Measurements from ENCODE around the gene BTG2.

The BTG2 gene

DNA sequence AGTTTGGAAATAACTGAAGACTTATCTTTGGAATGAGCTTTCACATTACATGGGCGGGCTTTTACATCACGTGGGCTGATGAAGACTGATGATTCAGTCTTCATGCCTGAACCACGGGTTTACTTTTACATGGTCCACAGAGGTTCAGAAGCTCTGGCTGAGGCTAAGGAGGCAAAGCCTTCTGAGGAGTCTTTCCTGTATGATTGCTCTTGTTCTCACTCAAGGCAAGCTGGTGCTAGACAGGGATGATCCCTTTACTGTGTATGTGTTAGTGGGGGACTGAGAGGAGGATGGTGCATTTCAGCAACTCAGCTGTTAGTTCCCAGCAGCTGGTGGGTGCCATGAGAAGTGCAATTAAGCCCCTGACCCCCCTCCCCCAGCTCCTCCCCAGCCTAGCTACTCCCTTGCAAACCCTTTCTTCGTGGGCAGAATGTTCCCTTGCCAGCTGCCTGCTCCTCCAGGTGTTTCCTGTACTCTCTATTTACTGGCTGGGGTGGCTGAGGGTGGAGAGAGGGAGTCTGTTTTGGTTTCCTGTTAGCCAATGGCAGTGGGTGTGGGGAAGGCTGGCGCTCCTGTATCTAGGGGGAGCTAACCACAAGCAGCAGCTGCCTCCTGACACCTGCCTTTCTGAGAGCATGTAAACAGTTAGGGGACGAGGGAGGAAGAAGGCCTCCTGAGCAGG, 15.4 kb downstream of the BTG2 start:
- DNase-seq: peak; percentile 30 to 43

DNA sequence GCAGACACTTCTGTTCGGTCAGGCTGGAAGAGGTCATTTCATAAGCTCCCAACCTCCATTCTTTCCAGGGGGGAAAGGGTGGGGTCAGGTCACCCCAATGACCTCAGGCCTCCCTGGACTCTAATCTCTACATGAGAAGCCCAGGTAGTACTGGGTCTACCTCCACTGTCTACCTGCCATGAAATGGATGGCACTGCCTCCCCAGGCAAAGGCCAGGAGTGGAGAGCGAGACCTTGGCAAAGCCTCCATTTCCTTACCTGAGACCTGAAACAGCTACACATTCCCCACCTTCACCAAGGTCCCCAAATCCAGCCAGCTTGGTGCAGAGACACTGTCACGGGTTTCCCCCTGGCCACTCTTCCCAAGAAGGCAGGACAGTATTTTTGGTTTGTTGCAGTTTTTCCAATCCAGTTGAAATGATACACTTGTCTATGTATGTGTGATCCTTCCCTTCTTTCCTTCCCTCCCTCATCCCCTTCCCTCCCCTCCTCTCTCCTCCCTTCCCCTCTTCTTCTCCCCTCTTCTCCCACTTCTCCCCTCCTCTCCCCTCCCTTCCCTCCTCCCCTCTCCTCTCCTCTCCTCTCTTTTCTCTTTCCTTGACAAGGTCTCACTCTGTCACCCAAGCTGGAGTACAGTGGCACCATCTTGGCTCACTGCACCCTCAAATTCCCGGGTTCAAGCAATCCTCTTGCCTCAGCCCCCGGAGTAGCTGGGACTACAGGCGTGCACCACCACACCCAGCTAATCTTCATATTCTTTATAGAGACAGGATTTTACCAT, 16.1 kb downstream of the BTG2 start:
- no peak for DNase-seq

GRCh38 chr1:203322500-203323179, 17.3 kb downstream of the BTG2 start:
- no peak for DNase-seq

DNA sequence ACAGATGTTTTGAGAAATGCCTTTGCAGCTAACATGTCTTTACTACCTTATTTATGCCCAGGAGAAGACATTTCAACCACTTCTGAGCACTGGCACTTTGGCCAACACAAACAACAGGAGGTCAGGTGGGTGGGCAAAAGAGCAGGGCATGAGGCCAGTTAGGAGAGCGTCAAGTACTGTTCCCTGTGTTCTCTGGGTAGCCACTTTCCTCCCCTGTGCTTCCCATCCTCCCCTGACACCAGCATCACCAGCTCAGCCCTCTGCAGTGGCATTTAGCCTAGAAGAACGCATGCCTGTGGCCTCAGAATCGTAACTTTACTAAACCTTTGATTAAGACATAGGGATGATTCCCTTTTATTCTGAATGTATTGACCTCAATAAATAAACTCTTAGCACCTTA, 18.3 kb downstream of the BTG2 start:
- DNase-seq: no peak

DNA sequence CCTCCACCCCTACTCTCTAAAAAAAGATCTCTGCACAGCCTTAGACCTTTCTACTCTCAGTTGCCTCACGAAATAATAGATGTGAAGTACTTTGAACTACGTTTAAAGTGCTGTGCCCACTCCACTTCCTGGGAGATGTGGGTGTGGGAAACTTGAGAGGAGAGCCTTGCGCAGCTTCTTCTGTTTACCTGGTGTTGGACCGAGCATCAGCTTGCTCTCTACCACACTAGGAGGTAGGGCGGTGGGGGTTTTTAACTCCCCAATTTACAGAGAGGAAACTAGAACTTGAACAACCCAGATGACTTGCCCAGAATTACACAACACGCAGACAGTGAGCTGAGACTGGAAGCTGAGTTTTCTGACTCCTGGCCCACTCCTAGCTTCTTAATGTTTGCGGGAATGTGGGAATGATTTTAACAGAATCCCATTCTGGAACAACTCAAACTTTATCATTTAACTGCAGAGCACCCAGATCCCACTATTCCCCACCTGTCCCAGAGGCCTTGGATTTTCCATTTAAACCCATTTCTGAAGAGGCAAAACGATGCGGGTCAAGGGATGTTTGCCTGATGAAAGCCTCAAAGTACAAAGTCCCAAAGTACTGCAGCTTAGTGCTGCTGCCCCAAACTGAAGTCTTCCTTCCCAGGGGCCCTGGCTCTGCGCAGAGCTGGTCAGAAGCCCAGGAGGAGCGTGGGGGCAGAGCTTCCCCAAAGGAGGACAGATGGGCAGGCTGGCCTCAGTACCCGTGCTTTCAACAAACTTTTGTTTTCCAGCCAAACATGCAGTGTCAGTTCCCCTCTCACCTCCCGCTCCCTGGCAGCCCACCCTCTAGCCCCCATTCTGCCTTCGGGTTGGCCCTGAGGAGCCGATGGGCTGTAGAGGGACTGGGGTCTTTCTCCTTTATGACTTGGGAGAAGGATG, 19.0 kb downstream of the BTG2 start:
- peak; percentile 36 to 43 for DNase-seq

DNA sequence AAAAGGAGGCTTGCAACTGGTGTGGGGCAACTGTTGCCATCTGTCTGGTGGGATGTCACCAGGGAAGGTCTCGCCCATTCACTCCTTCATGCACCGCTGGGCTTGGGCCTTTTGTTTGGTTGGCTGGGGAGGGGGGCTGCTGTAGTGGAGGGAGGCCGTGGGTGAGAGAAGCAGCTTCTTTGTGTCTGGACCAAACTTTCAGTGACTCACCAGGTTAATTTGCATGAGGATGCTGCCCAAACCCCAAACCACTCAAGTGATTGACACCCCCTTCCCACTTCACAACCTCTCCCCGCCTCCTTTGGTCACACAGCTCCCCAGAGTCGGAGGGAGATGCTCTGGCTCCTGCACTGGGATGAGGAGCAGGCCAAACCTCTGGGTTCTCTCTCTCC, 19.7 kb downstream of the BTG2 start:
- peak; percentile 36 to 40 for DNase-seq

DNA sequence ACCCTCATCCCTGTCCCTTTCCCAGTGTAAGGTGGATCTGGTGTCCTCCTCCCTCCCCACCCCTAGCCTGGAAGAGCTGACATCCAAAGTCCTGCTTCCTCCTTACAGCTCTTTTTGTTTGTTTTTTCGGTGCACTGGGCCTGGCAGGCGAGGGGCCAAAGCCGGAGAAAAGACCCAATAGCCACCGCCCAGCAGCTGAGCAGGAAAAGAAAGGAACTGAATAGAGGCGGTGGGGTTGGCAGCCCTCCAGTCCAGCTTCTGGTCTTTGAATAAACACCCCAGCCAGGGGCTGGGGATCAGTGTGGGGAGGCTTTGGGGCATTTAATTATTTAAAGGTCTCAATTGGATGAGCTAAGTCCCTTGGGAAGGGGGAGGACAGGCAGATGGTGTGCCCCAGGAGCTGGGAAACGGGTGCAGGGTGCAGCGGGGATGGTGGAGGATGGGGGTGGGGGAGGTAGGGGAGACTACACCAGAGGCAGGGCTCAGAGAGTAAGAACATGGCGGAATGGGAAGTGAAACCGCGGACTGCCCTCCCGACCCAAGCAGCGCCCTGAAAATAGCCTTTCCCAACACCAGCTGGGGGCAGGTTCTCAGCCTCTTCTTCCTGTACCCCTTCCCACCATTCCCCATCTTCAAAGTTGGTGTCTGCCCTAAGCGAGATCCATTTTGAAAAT, 20.2 kb downstream of the BTG2 start:
- no peak for DNase-seq

DNA sequence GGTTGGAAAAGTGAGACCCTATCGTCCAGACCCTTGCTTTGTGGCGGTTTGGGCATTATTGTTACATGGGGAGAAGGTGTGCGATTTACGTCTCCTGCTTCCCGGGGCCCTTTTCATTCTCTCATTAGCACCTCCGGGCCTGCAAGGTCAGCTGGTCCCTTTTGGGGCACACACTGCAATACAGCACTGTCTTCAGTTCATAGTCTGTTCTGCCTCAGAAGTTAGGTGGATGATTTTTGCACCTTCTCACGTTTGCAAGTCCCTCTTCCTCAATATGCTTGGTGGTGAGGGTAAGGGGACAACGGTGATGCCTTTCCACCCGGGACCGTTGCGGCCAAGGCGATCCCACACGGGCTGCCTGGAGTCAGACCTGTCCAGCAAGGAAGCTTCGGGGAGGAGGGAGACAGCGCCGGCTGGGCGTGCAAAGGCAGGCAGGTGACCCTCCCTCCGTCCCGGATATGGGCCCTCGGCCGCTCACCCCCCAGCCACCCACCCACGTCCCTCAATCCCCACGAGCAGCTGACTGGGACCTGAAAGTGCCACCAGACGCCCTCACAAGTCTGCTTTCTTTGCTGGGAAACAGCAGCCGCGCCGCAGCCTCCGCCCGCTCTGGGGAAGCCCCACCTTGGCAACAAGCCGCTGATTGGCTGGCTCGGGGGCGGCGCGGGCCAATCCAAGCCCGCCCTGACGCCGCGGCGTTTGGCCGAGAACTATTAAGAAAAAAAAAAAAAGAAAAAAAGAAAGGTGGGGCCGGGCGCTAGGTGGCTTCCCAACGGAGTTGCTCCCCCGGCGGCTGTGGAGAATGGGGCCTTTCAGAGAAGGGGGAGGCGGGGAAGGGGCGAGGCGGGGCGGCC, 21.7 kb downstream of the BTG2 start:
- DNase-seq: peak; percentile 93 to 94

DNA sequence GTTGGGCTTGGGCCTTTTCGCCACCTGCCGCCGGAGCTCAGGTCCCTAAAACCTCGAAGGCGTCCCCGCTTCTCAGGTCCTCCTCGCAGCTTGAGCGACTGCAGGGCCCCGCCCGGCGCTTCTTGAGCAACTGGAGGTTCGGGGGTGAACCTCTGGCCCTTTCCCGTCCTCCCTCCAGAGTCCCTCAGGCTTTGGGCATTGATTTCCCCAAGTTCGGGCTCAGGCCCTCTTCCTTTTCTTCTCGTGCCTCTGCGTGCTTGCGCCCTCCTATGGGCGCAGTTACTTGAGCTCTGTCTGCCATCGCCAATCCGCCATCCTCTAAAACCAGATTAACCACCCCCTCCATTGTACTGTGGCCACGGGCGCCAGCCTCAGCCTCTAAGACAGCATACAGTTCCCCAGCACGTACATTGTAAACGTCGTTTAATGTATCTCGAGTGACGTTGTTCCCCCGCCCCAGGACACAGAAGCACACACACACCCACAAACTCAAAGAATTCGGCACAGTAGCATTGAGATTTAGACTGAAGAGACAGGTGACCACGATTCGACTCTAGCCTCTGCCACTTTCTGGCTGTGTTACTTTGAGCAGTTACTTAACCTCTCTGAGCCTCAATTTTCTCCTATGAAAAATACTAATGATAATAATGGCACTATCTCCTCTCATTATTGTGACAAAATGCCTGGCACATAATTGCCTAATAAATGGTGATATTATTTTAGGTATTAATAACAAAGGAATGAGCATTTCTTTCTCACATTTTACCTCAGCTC, 22.6 kb downstream of the BTG2 start:
- peak; percentile 50 to 56 for DNase-seq

DNA sequence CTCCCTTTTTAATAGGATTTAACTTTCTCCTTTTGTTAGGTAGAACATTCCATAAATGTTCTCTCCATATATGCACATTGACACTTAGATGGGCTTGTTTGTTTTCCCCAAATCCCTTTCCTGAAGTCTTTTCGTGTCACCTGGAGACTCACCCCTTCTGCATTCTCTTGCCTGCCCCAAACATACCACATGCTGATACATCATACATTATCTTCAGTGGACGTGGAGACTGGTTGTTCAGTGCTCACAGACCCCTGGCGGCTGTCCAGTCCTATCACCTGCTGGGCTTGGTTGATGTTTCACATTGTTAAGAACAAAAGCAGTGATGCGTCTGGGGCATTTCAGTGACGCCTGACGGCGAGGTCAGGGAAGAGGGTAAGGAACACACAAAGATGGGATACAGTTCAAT, 23.4 kb downstream of the BTG2 start:
- no peak for DNase-seq

DNA sequence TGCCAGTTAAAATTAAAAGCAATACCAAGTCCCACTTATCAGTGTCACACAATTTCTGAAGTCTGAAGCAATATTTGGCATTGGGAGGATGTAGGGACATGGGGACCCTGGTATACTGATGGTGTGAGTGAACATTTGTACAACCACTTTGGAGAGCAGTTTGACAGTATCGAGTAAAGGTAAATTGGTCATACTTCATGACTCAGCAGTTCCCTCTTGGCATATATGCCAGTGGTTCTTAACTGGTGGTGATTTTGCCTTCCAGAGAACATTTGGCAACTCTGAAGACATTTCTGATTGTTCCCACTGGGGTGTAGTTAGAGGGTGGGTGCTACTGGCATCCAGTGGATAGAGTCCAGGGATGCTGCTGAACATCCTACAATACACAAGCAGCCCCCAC, 25.9 kb downstream of the BTG2 start:
- no peak for DNase-seq

- no peak for DNase-seq
These were observed 30.2 kb downstream of the BTG2 start for GRCh38 chr1:203335503-203335902.

DNA sequence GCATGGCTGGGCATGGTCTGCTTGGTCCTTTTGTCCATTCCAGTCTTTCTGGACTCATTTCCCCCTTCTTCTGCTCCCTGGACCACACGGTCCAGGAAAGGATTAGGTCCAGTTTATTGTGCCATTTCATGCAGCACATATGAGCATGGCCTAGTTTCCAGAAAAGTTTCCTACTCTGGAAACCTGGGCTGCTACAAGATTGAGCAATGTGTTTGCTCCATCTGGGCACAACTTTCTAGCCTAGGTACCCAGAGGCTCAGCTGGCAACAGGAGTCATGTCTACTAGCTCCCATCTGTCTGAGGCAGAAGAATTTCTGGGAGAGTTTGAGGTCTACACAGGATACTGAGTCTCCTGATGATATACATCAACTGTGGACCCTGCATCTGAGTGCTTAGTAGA, 30.8 kb downstream of the BTG2 start:
- DNase-seq: no peak

GRCh38 chr1:203338335-203339036, 33.2 kb downstream of the BTG2 start:
- peak; percentile 53 for DNase-seq

GRCh38 chr1:203340112-203340790, 34.9 kb downstream of the BTG2 start:
- DNase-seq: peak; percentile 28 to 39

DNA sequence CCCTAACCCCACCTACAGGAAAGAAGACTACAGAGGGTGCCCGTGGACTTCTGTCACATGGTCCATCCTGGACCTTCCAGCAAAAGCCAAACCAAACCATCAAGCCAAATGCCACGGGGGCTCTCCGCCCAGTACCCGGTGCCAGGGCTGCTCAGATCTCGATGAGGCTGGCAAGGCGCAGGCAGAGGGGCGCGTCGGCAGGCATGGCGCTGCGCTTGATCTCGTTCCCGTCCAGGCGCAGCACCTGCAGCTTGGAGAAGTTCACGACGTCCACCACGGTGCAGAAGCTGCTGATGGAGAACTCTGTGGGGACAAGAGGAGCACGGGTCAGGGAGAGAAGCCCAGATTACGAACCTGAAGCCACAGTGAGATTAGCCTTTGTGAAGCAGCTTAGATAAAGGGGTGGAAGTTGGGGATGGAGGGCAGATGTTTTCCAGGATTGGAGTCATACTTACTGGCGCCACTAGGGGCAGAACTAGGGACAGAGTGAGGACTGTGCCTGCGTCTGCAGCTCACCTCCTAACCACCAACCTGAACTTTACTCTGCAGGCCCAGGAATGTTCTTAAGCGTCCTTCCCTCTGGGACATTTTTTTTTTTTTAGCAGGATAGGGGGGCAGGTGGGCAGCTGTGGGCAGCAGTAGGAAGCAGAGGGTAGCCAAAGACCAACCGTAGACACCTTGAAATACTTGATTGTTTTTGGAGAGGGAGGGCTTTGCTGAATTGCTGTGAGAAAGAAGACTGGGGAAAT, 37.0 kb downstream of the BTG2 start:
- peak; percentile 32 to 43 for DNase-seq

- no peak for DNase-seq
These were observed 38.8 kb downstream of the BTG2 start for GRCh38 chr1:203343956-203344754.

Measured in activated CD4-positive, alpha-beta T cell treated with anti-CD3 and anti-CD28 coated beads, Interleukin-2, amount 50 U/mL, for 4 hours (primary cell).